Colonic mucosa (tissue), 4 donors: ENCODE data around the gene SNAP47. TPM values are rescaled to one million over a fixed set of nuclear protein-coding genes. Genes with fewer than 3 reads are reported as not detected.

Source experiments
- DNase-seq: peaks from one replicate; pipeline ENCODE4 v3.0.0-alpha.2; 2020
- H3K27ac ChIP-seq: fragments of 200-600 bp; one replicate; pipeline ENCODE4 v1.8.0; 2021
- H3K27me3 ChIP-seq: fragments of 200-600 bp; one replicate; pipeline ENCODE4 v1.8.0; 2021
- H3K36me3 ChIP-seq: fragments of 200-600 bp; one replicate; pipeline ENCODE4 v1.8.0; 2021
- H3K4me1 ChIP-seq: fragments of 200-600 bp; one replicate; pipeline ENCODE4 v1.8.0; 2021; ENCODE audit warnings: mild to moderate bottlenecking
- H3K4me3 ChIP-seq: fragments of 200-600 bp; one replicate; pipeline ENCODE4 v1.8.0; 2021
- H3K9ac ChIP-seq, 2 donors: one replicate each; pipeline ENCODE4 v1.7.0; 2013; ENCODE audit warnings: control low read depth in 2 of 2, low read depth in 2 of 2, low read length in 2 of 2
- H3K9me3 ChIP-seq: fragments of 200-600 bp; one replicate; pipeline ENCODE4 v1.8.0; 2021
- intact Hi-C: fragments of 100-400 bp; cut with DNase I; formaldehyde crosslinking; loops from one replicate; pipeline ENCODE4 v1.14.1; 2022
- total RNA-seq, 2 donors: library from RNA; stranded (reverse); fragmentation: NEBNext Ultra II Directional in 1 of 2; extraction: Animal tissue kit (Norgen Biotek cat#: 25700) in 1 of 2; gene quantifications; one replicate each; pipeline ENCODE4 v1.2.1, GENCODE V29; 2021
- TF ChIP-seq, protein P1 (sequence below): fragments of 200-600 bp; IDR thresholded peaks from one replicate; pipeline ENCODE4 v1.8.0; 2022; ENCODE audit warnings: antibody characterized with exemption, mild to moderate bottlenecking
- donor health status: healthy.
- donor health status: DM: no; HTN: no; CAD: no.
- donor health status: DM: no; HTN: no; CAD: no.

The SNAP47 gene
- total RNA-seq, 2 donors from 2014 or later, result 19.0 to 28.0 TPM

DNA sequence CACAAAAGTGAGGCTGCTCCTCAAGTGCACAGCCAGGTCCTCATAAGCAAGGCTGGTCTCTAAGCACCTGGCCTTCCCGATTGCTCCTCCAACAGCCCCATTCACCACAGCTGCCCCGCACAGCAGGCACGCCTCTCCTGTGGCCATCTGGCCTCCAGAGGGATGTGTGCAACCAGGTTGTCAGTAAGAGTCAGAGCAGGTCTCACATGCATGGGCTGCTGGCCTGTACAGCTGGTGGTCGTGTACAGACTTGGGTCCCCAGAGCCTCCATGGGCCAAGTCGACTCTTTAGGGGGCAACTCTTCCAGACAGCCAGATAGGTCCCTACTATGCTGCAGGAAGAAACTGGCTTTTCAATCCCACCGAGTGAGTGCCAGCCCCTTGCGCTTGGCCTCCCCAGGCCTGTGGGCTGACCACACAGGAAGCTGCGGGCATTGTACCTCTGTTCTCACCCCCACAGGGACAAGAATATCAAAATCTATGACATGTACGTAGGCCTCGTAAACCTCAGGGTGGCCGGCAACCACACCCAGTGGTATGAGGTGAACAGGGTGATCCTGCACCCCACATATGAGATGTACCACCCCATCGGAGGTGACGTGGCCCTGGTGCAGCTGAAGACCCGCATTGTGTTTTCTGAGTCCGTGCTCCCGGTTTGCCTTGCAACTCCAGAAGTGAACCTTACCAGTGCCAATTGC lies 81.7 kb downstream of the SNAP47 start:
- intact Hi-C loops, result no loop called here
- Histone ChIP-seq H3K4me3 (no peak overlapping the region), H3K9ac (no peak overlapping the region), H3K9me3 (no peaks in the 10 kb centered on the region), H3K27me3 (no peaks in the 10 kb centered on the region), H3K4me1 (no peaks in the 10 kb centered on the region), H3K27ac (no peak overlapping the region), H3K36me3 (no peaks in the 10 kb centered on the region)
- no peak for DNase-seq
- TF ChIP-seq, protein P1, sequence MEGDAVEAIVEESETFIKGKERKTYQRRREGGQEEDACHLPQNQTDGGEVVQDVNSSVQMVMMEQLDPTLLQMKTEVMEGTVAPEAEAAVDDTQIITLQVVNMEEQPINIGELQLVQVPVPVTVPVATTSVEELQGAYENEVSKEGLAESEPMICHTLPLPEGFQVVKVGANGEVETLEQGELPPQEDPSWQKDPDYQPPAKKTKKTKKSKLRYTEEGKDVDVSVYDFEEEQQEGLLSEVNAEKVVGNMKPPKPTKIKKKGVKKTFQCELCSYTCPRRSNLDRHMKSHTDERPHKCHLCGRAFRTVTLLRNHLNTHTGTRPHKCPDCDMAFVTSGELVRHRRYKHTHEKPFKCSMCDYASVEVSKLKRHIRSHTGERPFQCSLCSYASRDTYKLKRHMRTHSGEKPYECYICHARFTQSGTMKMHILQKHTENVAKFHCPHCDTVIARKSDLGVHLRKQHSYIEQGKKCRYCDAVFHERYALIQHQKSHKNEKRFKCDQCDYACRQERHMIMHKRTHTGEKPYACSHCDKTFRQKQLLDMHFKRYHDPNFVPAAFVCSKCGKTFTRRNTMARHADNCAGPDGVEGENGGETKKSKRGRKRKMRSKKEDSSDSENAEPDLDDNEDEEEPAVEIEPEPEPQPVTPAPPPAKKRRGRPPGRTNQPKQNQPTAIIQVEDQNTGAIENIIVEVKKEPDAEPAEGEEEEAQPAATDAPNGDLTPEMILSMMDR, result no peak

DNA sequence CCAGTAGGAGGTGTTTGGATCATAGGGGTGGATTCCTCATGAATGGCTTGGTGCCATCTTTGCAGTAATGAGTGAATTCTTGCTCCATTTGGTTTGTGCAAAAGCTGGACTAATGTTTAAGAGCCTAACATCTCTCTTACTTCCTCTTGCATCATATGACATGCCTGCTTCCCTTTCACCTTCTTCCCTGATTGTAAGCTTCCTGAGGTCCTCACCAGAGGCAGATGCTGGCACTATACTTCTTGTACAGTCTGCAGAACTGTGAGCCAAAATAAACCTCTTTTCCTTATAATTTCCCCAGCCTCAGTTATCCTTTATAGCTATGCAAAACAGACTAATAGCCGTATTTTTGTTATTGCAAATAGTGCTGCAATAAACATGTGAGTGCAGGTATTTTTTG lies 88.3 kb downstream of the SNAP47 start:
- H3K36me3 ChIP-seq, result no peaks in the 10 kb centered on the region
- no peak overlapping the region for H3K4me3 ChIP-seq
- DNase-seq, result no peak
- TF ChIP-seq, protein P1, result no peak
- H3K4me1 ChIP-seq, result no peaks in the 10 kb centered on the region
- H3K27me3 ChIP-seq, result no peaks in the 10 kb centered on the region
- intact Hi-C loops, result no loop called here
- no peak overlapping the region for H3K27ac ChIP-seq
- H3K9me3 ChIP-seq, result no peaks in the 10 kb centered on the region
- no peak overlapping the region for H3K9ac ChIP-seq

DNA sequence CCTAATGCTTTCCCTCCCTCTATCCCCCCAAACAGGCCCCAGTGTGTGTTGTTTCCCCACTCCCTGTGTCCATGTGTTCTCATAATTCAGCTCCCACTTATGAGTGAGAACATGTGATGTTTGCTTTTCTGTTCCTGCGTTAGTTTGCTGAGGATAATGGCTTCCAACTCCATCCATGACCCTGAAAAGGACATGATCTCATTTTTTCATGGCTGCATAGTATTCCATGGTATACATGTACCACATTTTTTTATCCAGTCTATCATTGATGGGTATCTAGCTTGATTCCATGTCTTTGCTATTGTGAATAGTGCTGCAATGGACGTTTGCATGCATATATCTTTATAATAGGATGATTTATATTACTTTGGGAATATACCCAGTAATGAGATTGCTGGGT lies 89.0 kb downstream of the SNAP47 start:
- no peaks in the 10 kb centered on the region for H3K4me1 ChIP-seq
- H3K27ac ChIP-seq, result no peak overlapping the region
- intact Hi-C loops, result no loop called here
- no peak overlapping the region for H3K4me3 ChIP-seq
- no peaks in the 10 kb centered on the region for H3K9me3 ChIP-seq
- H3K9ac ChIP-seq, result no peak overlapping the region
- TF ChIP-seq, protein P1, result no peak
- no peaks in the 10 kb centered on the region for H3K27me3 ChIP-seq
- DNase-seq, result no peak
- no peaks in the 10 kb centered on the region for H3K36me3 ChIP-seq

GRCh38 chr1:227828786-227829185 lies 93.6 kb downstream of the SNAP47 start:
- no peak for DNase-seq

More at GRCh38 chr1:227828786-227829185, 93.6 kb downstream of the SNAP47 start:
- Histone ChIP-seq H3K27me3 (no peaks in the 10 kb centered on the region), H3K9me3 (no peaks in the 10 kb centered on the region), H3K4me1 (no peaks in the 10 kb centered on the region), H3K27ac (no peak overlapping the region), H3K4me3 (no peak overlapping the region), H3K36me3 (no peaks in the 10 kb centered on the region), H3K9ac (no peak overlapping the region)
- intact Hi-C loops, result no loop called here
- TF ChIP-seq, protein P1, result no peak

Other genes starting within 250 kb of the SNAP47 start
- gene ZNF678, start 171.9 kb upstream of the SNAP47 start, total RNA-seq, result 10 to 100 TPM in 1 of 2 donors, 1 to 10 TPM in 1; 7.4 to 10.4 TPM
- gene JMJD4, start 133 bp upstream of the SNAP47 start, total RNA-seq, result 10 to 100 TPM in 1 of 2 donors, 1 to 10 TPM in 1; 9.0 to 16.0 TPM
- gene PRSS38, start 80.2 kb downstream of the SNAP47 start, total RNA-seq, result not detected
- gene WNT9A, start 212.5 kb downstream of the SNAP47 start, total RNA-seq, result 1 to 10 TPM; 2.6 to 3.3 TPM